HFFc6 (cell line): ENCODE results near the gene LIPF. TPM values are rescaled to one million over a fixed set of nuclear protein-coding genes. Genes with fewer than 3 reads are reported as not detected.

Experiments used
- DNase-seq: peaks from one replicate; pipeline ENCODE4 v3.0.0-alpha.2; 2018
- H3K27ac Mint-ChIP-seq: 2 replicates; pipeline ENCODE4 v1.8.0; 2020; ENCODE audit warnings: mild to moderate bottlenecking, mixed read lengths
- H3K27me3 Mint-ChIP-seq: 2 replicates; pipeline ENCODE4 v1.8.0; 2021; ENCODE audit warnings: mild to moderate bottlenecking, moderate library complexity, mixed read lengths; ENCODE audit not compliant: insufficient read depth
- H3K36me3 Mint-ChIP-seq: 2 replicates; pipeline ENCODE4 v1.8.0; 2021; ENCODE audit warnings: low read depth, mixed read lengths
- H3K4me1 Mint-ChIP-seq: 2 replicates; pipeline ENCODE4 v1.8.0; 2020; ENCODE audit warnings: low read depth, mixed read lengths
- H3K4me3 Mint-ChIP-seq: 2 replicates; pipeline ENCODE4 v1.8.0; 2020; ENCODE audit warnings: mild to moderate bottlenecking, moderate library complexity, mixed read lengths
- H3K9me3 Mint-ChIP-seq: 2 replicates; pipeline ENCODE4 v1.8.0; 2020; ENCODE audit warnings: mild to moderate bottlenecking, mixed read lengths
- CTCF ChIP-seq: fragments of 200-600 bp; sonication (generic); IDR thresholded peaks from 2 replicates; pipeline ENCODE4 v1.5.0; 2021; ENCODE audit warnings: antibody characterized with exemption, mild to moderate bottlenecking
- total RNA-seq, 6 experiments: library from RNA; stranded (reverse); fragmentation: NEBNext Ultra II Directional; extraction: Animal tissue kit (Norgen Biotek cat#: 25700); gene quantifications; 2 replicates in 1 of 6; 3 replicates in 5 of 6; pipeline ENCODE4 v1.2.3, GENCODE V29; 2021

The LIPF gene
- total RNA-seq, 6 experiments from 2014 or later: not detected

GRCh38 chr10:88647061-88647615 is 17.1 kb upstream of the LIPF start:
- DNase-seq: no peak
- TF ChIP-seq CTCF: no peak
- no peaks in the 10 kb centered on the region for H3K36me3 Mint-ChIP-seq
- H3K27me3 Mint-ChIP-seq: no peaks in the 10 kb centered on the region
- peaks cover 48% of the 10 kb centered on the region for H3K4me1 Mint-ChIP-seq
- H3K4me3 Mint-ChIP-seq: no peak overlapping the region
- H3K9me3 Mint-ChIP-seq: no peaks in the 10 kb centered on the region
- H3K27ac Mint-ChIP-seq: no peak overlapping the region

DNA sequence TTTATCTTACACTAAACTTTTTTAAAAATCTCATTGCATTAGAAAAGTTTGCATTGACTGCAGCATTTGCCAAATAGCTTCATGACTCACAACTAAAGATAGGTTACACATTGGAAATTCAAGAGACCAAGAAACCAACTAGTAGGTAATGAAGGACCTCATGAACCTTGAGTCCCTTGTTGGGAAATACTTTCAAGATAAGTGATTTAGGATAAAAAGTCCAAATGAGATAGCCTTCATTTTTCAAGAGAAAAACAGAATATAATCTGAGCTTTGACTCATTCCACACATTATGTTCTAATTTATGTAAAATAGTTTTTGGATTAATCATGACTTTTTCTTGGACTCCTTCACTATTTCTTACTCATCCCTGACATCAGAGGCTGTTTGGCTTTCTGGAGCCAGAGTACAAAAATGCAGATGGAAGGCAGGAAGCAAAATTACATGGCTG is 13.1 kb upstream of the LIPF start:
- Mint-ChIP-seq H3K9me3 (no peaks in the 10 kb centered on the region), H3K27me3 (no peaks in the 10 kb centered on the region), H3K27ac (peak overlapping the region; percentile 90), H3K4me3 (peak overlapping the region; percentile 47), H3K36me3 (peaks cover 5% of the 10 kb centered on the region; the same call in 1 of the 2 replicates), H3K4me1 (peaks cover 70% of the 10 kb centered on the region)
- DNase-seq: peak; percentile 82
- TF ChIP-seq CTCF: no peak

- TF ChIP-seq CTCF: no peak
- peak; percentile 9 for DNase-seq
- Mint-ChIP-seq H3K4me1 (peaks cover 68% of the 10 kb centered on the region), H3K27me3 (no peaks in the 10 kb centered on the region), H3K4me3 (peak overlapping the region; percentile 22; the same call in 1 of the 2 replicates), H3K9me3 (no peaks in the 10 kb centered on the region), H3K27ac (peak overlapping the region; percentile 90), H3K36me3 (peaks cover 5% of the 10 kb centered on the region; the same call in 1 of the 2 replicates)
Observed at GRCh38 chr10:88652616-88653015, 11.6 kb upstream of the LIPF start.

- H3K9me3 Mint-ChIP-seq: no peaks in the 10 kb centered on the region
- peaks cover 63% of the 10 kb centered on the region for H3K4me1 Mint-ChIP-seq
- peak overlapping the region; percentile 61 for H3K27ac Mint-ChIP-seq
- no peak for TF ChIP-seq CTCF
- peaks cover 5% of the 10 kb centered on the region; the same call in 1 of the 2 replicates for H3K36me3 Mint-ChIP-seq
- no peak overlapping the region for H3K4me3 Mint-ChIP-seq
- H3K27me3 Mint-ChIP-seq: no peaks in the 10 kb centered on the region
- peak; percentile 45 for DNase-seq
Observed at GRCh38 chr10:88657901-88658300, 6.3 kb upstream of the LIPF start.

DNA sequence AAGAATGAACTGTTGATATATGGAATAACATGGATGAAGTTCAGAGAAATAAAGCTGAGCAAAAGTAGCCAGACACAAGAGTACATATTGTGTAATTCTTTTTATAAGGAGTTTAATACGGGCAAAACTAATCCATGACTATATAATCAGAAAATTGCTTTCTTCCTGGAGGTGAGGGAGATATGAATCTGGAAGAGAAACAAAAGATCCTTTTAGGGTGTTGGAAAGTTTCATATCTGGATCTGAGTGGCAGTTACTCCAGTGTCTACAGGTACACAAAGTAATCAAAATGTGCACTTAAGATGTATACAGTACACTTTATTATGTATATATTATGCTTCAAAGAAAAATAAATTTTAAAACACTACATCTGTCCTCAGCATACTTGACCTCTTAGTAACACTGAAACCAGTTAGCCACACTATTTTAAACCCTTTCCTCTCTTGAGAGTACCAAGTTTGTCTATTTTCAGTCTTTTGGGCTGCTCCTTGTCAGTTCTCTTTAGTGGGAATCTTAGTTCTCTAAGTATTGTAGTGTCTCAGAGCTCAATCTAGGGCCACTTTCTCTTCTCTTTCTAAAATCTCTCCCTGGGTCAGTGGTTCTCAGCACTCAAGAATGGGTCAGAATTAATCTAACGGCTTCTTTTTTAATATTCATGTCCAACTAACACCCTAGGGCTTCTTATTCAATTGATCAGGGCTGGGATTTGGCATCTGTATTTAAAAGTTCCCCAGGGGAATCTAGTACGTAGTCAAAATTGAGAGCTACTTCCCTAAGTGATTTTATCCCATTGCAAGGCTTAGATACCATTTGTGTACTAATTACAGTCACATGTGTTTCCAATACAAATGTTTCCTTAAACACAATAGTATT is 4.3 kb upstream of the LIPF start:
- Mint-ChIP-seq H3K4me1 (peaks cover 49% of the 10 kb centered on the region), H3K9me3 (no peaks in the 10 kb centered on the region), H3K27me3 (no peaks in the 10 kb centered on the region), H3K4me3 (no peak overlapping the region; the same call in 1 of the 2 replicates), H3K36me3 (peaks cover under 1% of the 10 kb centered on the region; the same call in 1 of the 2 replicates), H3K27ac (peak overlapping the region; percentile 66)
- DNase-seq: peak; percentile 14
- TF ChIP-seq CTCF: no peak
